Kidney epithelial cell (primary cell): Measurements from ENCODE around the gene INSR. TPM values are rescaled to one million over a fixed set of nuclear protein-coding genes. Genes with fewer than 3 reads are reported as not detected.

Source experiments
- DNase-seq: peaks from one replicate; pipeline ENCODE4 v3.0.0-alpha.2; 2010; ENCODE audit warnings: low read depth
- H3K27me3 ChIP-seq: 2 replicates; pipeline ENCODE4 v1.6.0; 2011; ENCODE audit warnings: low read length; ENCODE audit not compliant: control insufficient read depth, insufficient read depth
- H3K36me3 ChIP-seq: 2 replicates; pipeline ENCODE4 v1.5.1; 2011; ENCODE audit warnings: low read length; ENCODE audit not compliant: control insufficient read depth, insufficient read depth
- H3K4me3 ChIP-seq: 2 replicates; pipeline ENCODE4 v1.5.1; 2011; ENCODE audit warnings: low read depth, mild to moderate bottlenecking, control low read depth, low read length
- CTCF ChIP-seq: IDR thresholded peaks from 2 replicates; pipeline ENCODE4 v1.5.1; 2011; ENCODE audit warnings: mild to moderate bottlenecking, moderate library complexity, low read length, control low read depth, inconsistent platforms; ENCODE audit not compliant: insufficient read depth, poor library complexity, severe bottlenecking
- total RNA-seq: library from RNA; depleted of rRNA; stranded (reverse); fragments of >200 nt; gene quantifications from 2 replicates; pipeline ENCODE4 v1.2.3, GENCODE V29; 2015

The INSR gene
- total RNA-seq, 1 donor from 2014 or later, result 15.5 TPM

- H3K4me3 ChIP-seq, result no peak overlapping the region
- no peak for TF ChIP-seq CTCF
- H3K27me3 ChIP-seq, result no peaks in the 10 kb centered on the region
- no peaks in the 10 kb centered on the region for H3K36me3 ChIP-seq
- no peak for DNase-seq
Measured at GRCh38 chr19:7145494-7145893, 148.7 kb downstream of the INSR start.

- H3K27me3 ChIP-seq, result no peaks in the 10 kb centered on the region
- TF ChIP-seq CTCF, result no peak
- H3K4me3 ChIP-seq, result no peak overlapping the region
- DNase-seq, result no peak
- no peaks in the 10 kb centered on the region for H3K36me3 ChIP-seq
Measured at GRCh38 chr19:7142771-7143170, 151.4 kb downstream of the INSR start.

GRCh38 chr19:7140137-7140536 lies 154.1 kb downstream of the INSR start:
- no peak for DNase-seq
- Histone ChIP-seq H3K27me3 (no peaks in the 10 kb centered on the region), H3K36me3 (no peaks in the 10 kb centered on the region), H3K4me3 (no peak overlapping the region)
- no peak for TF ChIP-seq CTCF

GRCh38 chr19:7139095-7139494 lies 155.1 kb downstream of the INSR start:
- TF ChIP-seq CTCF, result no peak
- H3K27me3 ChIP-seq, result no peaks in the 10 kb centered on the region
- no peak overlapping the region for H3K4me3 ChIP-seq
- DNase-seq, result no peak
- H3K36me3 ChIP-seq, result no peaks in the 10 kb centered on the region

- H3K4me3 ChIP-seq, result no peak overlapping the region
- no peak for DNase-seq
- H3K36me3 ChIP-seq, result no peaks in the 10 kb centered on the region
- H3K27me3 ChIP-seq, result no peaks in the 10 kb centered on the region
- TF ChIP-seq CTCF, result no peak
Measured at GRCh38 chr19:7138402-7138801, 155.8 kb downstream of the INSR start.

GRCh38 chr19:7137120-7137519 lies 157.1 kb downstream of the INSR start:
- no peaks in the 10 kb centered on the region for H3K36me3 ChIP-seq
- DNase-seq, result no peak
- no peak overlapping the region for H3K4me3 ChIP-seq
- no peak for TF ChIP-seq CTCF
- no peaks in the 10 kb centered on the region for H3K27me3 ChIP-seq
